ENCODE data around the gene ELMO2. TPM values are rescaled to one million over a fixed set of nuclear protein-coding genes. Genes with fewer than 3 reads are reported as not detected.

The ELMO2 gene
- total RNA-seq, 4 donors from 2014 or later = 24.3 to 78.4 (median 26.4) TPM

- H3K36me3 ChIP-seq = no peaks in the 10 kb centered on the region
- peak in 1 of 3 donors; percentile 38 for DNase-seq
- H3K27me3 ChIP-seq = peaks cover 0 to 6% of the 10 kb centered on the region in 2 donors
- no peak overlapping the region for H3K4me3 ChIP-seq
- peaks cover 0 to under 1% (median 0%) of the 10 kb centered on the region in 4 donors for H3K4me1 ChIP-seq
- H3K27ac ChIP-seq = no peak overlapping the region
- no peaks in the 10 kb centered on the region for H3K9me3 ChIP-seq
- no peak for TF ChIP-seq POLR2A (IDR thresholded peaks at IDR 0.05)
- TF ChIP-seq, protein P1, sequence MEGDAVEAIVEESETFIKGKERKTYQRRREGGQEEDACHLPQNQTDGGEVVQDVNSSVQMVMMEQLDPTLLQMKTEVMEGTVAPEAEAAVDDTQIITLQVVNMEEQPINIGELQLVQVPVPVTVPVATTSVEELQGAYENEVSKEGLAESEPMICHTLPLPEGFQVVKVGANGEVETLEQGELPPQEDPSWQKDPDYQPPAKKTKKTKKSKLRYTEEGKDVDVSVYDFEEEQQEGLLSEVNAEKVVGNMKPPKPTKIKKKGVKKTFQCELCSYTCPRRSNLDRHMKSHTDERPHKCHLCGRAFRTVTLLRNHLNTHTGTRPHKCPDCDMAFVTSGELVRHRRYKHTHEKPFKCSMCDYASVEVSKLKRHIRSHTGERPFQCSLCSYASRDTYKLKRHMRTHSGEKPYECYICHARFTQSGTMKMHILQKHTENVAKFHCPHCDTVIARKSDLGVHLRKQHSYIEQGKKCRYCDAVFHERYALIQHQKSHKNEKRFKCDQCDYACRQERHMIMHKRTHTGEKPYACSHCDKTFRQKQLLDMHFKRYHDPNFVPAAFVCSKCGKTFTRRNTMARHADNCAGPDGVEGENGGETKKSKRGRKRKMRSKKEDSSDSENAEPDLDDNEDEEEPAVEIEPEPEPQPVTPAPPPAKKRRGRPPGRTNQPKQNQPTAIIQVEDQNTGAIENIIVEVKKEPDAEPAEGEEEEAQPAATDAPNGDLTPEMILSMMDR (IDR thresholded peaks at IDR 0.05) = no peak
Observed at GRCh38 chr20:46317685-46318177, 88.7 kb downstream of the ELMO2 start.

- Histone ChIP-seq H3K4me1 (peaks cover 0 to 7% (median 0%) of the 10 kb centered on the region in 4 donors), H3K9me3 (no peaks in the 10 kb centered on the region), H3K27me3 (peaks cover 0 to 11% of the 10 kb centered on the region in 2 donors), H3K36me3 (no peaks in the 10 kb centered on the region), H3K27ac (no peak overlapping the region), H3K4me3 (no peak overlapping the region)
- DNase-seq = no peak
- no peak for TF ChIP-seq POLR2A (IDR thresholded peaks at IDR 0.05)
- TF ChIP-seq, protein P1 (IDR thresholded peaks at IDR 0.05) = no peak
Observed at GRCh38 chr20:46316984-46317684, 89.3 kb downstream of the ELMO2 start.

Other genes with a start within 250 kb of the ELMO2 start
- gene CDH22, start 98.1 kb downstream of the ELMO2 start, total RNA-seq = not detected
- gene ZNF334, start 106.9 kb upstream of the ELMO2 start, total RNA-seq = 10 to 100 TPM in 1 of 4 donors, 1 to 10 TPM in 3; 4.4 to 19.8 (median 6.2) TPM
- gene OCSTAMP, start 144.0 kb upstream of the ELMO2 start, total RNA-seq = not detected
- gene SLC13A3, start 244.8 kb upstream of the ELMO2 start, total RNA-seq = 10 to 100 TPM in 1 of 4 donors, 1 to 10 TPM in 1, not detected in 2; 1.3 to 10.7 TPM